Measurements from ENCODE around the gene FBRSL1.

DNA sequence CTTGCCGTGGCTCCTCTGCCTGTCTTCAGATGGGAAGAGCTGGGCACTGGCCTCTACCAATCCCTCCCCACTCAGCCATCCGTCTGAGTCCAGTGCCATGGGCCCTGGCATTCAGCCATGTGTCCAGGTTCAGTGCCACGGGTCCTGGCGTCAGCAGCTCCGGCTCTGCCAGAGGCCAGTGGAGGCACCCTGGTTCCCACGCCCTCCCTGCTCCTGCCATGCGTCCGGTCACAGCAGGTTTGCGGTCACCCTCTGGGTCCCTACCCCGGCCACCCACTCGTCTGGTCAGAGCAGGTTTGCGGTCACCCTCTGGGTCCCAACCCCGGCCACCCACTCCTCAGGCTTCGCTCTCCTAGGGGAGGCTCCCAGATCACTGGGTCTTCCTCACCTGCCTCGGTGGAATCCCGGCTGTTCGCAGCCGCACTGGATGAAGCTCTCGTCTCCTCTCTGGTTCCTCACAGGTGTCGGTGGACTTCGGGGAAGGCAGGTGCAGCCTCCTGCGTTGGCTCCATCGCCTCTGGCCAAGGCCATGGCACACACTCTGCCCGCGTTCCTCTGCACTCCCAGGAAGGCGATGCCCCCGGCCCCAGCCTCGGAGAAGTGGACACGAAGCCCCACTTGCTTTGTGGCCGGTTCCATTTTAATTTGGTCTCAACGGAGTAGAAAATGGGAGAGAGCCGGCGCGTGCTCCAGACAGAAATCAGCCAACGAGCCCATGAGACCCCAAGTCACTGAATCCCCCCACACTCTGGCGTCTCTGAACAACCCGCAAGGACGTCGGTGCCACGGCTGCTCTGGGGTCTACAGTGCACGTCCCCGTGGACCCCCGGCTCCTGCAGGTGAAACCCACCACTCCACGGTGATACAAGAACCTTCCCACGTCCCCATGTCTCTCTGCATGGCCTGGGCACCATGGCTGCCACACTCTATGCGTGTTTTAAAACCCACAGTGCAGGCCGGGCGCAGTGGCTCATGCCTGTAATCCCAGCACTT is 47.8 kb upstream of the FBRSL1 start:
- TF ChIP-seq, protein P1, sequence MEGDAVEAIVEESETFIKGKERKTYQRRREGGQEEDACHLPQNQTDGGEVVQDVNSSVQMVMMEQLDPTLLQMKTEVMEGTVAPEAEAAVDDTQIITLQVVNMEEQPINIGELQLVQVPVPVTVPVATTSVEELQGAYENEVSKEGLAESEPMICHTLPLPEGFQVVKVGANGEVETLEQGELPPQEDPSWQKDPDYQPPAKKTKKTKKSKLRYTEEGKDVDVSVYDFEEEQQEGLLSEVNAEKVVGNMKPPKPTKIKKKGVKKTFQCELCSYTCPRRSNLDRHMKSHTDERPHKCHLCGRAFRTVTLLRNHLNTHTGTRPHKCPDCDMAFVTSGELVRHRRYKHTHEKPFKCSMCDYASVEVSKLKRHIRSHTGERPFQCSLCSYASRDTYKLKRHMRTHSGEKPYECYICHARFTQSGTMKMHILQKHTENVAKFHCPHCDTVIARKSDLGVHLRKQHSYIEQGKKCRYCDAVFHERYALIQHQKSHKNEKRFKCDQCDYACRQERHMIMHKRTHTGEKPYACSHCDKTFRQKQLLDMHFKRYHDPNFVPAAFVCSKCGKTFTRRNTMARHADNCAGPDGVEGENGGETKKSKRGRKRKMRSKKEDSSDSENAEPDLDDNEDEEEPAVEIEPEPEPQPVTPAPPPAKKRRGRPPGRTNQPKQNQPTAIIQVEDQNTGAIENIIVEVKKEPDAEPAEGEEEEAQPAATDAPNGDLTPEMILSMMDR (IDR thresholded peaks at IDR 0.05; ENCODE audit: insufficient read depth, low read length) = no peak
- TF ChIP-seq POLR2AphosphoS5 (IDR thresholded peaks at IDR 0.05; ENCODE audit: low read depth) (no peak), GABPA (IDR thresholded peaks at IDR 0.05; ENCODE audit: low read depth) (no peak), SPI1 (IDR thresholded peaks at IDR 0.05; ENCODE audit: borderline replicate concordance, low read depth) (no peak)

Data from HL-60 (cell line).